ENCODE results near the gene TMEM164.

Gene TMEM164

GRCh38 chrX:109990582-109991276, 12.2 kb upstream of the TMEM164 start:
- Histone ChIP-seq H3K4me3 (ENCODE audit: low read length) (no peak overlapping the region), H3K9ac (ENCODE audit: low read length) (no peak overlapping the region), H3K4me1 (ENCODE audit: control insufficient read depth, insufficient read depth, low read length) (no peaks in the 10 kb centered on the region), H3K9me3 (ENCODE audit: control insufficient read depth, low read length) (no peaks in the 10 kb centered on the region), H3K36me3 (ENCODE audit: control insufficient read depth, insufficient read depth, low read length) (no peaks in the 10 kb centered on the region), H3K27me3 (ENCODE audit: control insufficient read depth, insufficient read depth, low read length) (no peaks in the 10 kb centered on the region)

GRCh38 chrX:109992203-109992602, 10.7 kb upstream of the TMEM164 start:
- H3K4me1 ChIP-seq (ENCODE audit: control insufficient read depth, insufficient read depth, low read length) = no peaks in the 10 kb centered on the region
- H3K9me3 ChIP-seq (ENCODE audit: control insufficient read depth, low read length) = no peaks in the 10 kb centered on the region
- H3K36me3 ChIP-seq (ENCODE audit: control insufficient read depth, insufficient read depth, low read length) = no peaks in the 10 kb centered on the region
- H3K27me3 ChIP-seq (ENCODE audit: control insufficient read depth, insufficient read depth, low read length) = no peaks in the 10 kb centered on the region
- H3K9ac ChIP-seq (ENCODE audit: low read length) = no peak overlapping the region
- no peak overlapping the region for H3K4me3 ChIP-seq (ENCODE audit: low read length)

- no peaks in the 10 kb centered on the region for H3K27me3 ChIP-seq (ENCODE audit: control insufficient read depth, insufficient read depth, low read length)
- H3K36me3 ChIP-seq (ENCODE audit: control insufficient read depth, insufficient read depth, low read length) = no peaks in the 10 kb centered on the region
- H3K9ac ChIP-seq (ENCODE audit: low read length) = no peak overlapping the region
- H3K4me3 ChIP-seq (ENCODE audit: low read length) = no peak overlapping the region
- H3K9me3 ChIP-seq (ENCODE audit: control insufficient read depth, low read length) = no peaks in the 10 kb centered on the region
- no peaks in the 10 kb centered on the region for H3K4me1 ChIP-seq (ENCODE audit: control insufficient read depth, insufficient read depth, low read length)
These were observed 7.8 kb upstream of the TMEM164 start for GRCh38 chrX:109995155-109995554.

GRCh38 chrX:109997786-109998452, 5.0 kb upstream of the TMEM164 start:
- Histone ChIP-seq H3K4me3 (ENCODE audit: low read length) (no peak overlapping the region), H3K4me1 (ENCODE audit: control insufficient read depth, insufficient read depth, low read length) (peaks cover 4% of the 10 kb centered on the region), H3K36me3 (ENCODE audit: control insufficient read depth, insufficient read depth, low read length) (no peaks in the 10 kb centered on the region), H3K27me3 (ENCODE audit: control insufficient read depth, insufficient read depth, low read length) (no peaks in the 10 kb centered on the region), H3K9ac (ENCODE audit: low read length) (no peak overlapping the region), H3K9me3 (ENCODE audit: control insufficient read depth, low read length) (no peaks in the 10 kb centered on the region)

GRCh38 chrX:110000000-110000399, 2.9 kb upstream of the TMEM164 start:
- Histone ChIP-seq H3K9ac (ENCODE audit: low read length) (no peak overlapping the region), H3K27me3 (ENCODE audit: control insufficient read depth, insufficient read depth, low read length) (no peaks in the 10 kb centered on the region), H3K4me1 (ENCODE audit: control insufficient read depth, insufficient read depth, low read length) (peaks cover 13% of the 10 kb centered on the region), H3K9me3 (ENCODE audit: control insufficient read depth, low read length) (no peaks in the 10 kb centered on the region), H3K36me3 (ENCODE audit: control insufficient read depth, insufficient read depth, low read length) (no peaks in the 10 kb centered on the region), H3K4me3 (ENCODE audit: low read length) (no peak overlapping the region)

GRCh38 chrX:110000847-110001713, 1.8 kb upstream of the TMEM164 start:
- Histone ChIP-seq H3K9me3 (ENCODE audit: control insufficient read depth, low read length) (no peaks in the 10 kb centered on the region), H3K9ac (ENCODE audit: low read length) (no peak overlapping the region), H3K4me3 (ENCODE audit: low read length) (no peak overlapping the region), H3K27me3 (ENCODE audit: control insufficient read depth, insufficient read depth, low read length) (no peaks in the 10 kb centered on the region), H3K4me1 (ENCODE audit: control insufficient read depth, insufficient read depth, low read length) (peaks cover 16% of the 10 kb centered on the region), H3K36me3 (ENCODE audit: control insufficient read depth, insufficient read depth, low read length) (no peaks in the 10 kb centered on the region)

GRCh38 chrX:110001740-110002299, 1.1 kb upstream of the TMEM164 start:
- peaks cover 16% of the 10 kb centered on the region for H3K4me1 ChIP-seq (ENCODE audit: control insufficient read depth, insufficient read depth, low read length)
- H3K36me3 ChIP-seq (ENCODE audit: control insufficient read depth, insufficient read depth, low read length) = no peaks in the 10 kb centered on the region
- no peak overlapping the region for H3K4me3 ChIP-seq (ENCODE audit: low read length)
- H3K27me3 ChIP-seq (ENCODE audit: control insufficient read depth, insufficient read depth, low read length) = no peaks in the 10 kb centered on the region
- H3K9ac ChIP-seq (ENCODE audit: low read length) = peak overlapping the region; percentile 64
- H3K9me3 ChIP-seq (ENCODE audit: control insufficient read depth, low read length) = no peaks in the 10 kb centered on the region

GRCh38 chrX:110003167-110004156, 548 bp downstream of the TMEM164 start:
- Histone ChIP-seq H3K4me1 (ENCODE audit: control insufficient read depth, insufficient read depth, low read length) (peaks cover 16% of the 10 kb centered on the region), H3K4me3 (ENCODE audit: low read length) (peak overlapping the region; percentile 38), H3K27me3 (ENCODE audit: control insufficient read depth, insufficient read depth, low read length) (no peaks in the 10 kb centered on the region)

GRCh38 chrX:110004215-110004614, 1.3 kb downstream of the TMEM164 start:
- H3K9ac ChIP-seq (ENCODE audit: low read length) = peak overlapping the region; percentile 72
- peaks cover 16% of the 10 kb centered on the region for H3K4me1 ChIP-seq (ENCODE audit: control insufficient read depth, insufficient read depth, low read length)
- H3K27me3 ChIP-seq (ENCODE audit: control insufficient read depth, insufficient read depth, low read length) = no peaks in the 10 kb centered on the region
- H3K36me3 ChIP-seq (ENCODE audit: control insufficient read depth, insufficient read depth, low read length) = no peaks in the 10 kb centered on the region
- no peaks in the 10 kb centered on the region for H3K9me3 ChIP-seq (ENCODE audit: control insufficient read depth, low read length)
- no peak overlapping the region for H3K4me3 ChIP-seq (ENCODE audit: low read length)

More at GRCh38 chrX:110003167-110004156, 548 bp downstream of the TMEM164 start:
- Histone ChIP-seq H3K9ac (ENCODE audit: low read length) (peak overlapping the region; percentile 72), H3K9me3 (ENCODE audit: control insufficient read depth, low read length) (no peaks in the 10 kb centered on the region), H3K36me3 (ENCODE audit: control insufficient read depth, insufficient read depth, low read length) (no peaks in the 10 kb centered on the region)

GRCh38 chrX:110004731-110005369, 1.9 kb downstream of the TMEM164 start:
- no peaks in the 10 kb centered on the region for H3K36me3 ChIP-seq (ENCODE audit: control insufficient read depth, insufficient read depth, low read length)
- H3K9me3 ChIP-seq (ENCODE audit: control insufficient read depth, low read length) = no peaks in the 10 kb centered on the region
- H3K27me3 ChIP-seq (ENCODE audit: control insufficient read depth, insufficient read depth, low read length) = no peaks in the 10 kb centered on the region
- H3K4me3 ChIP-seq (ENCODE audit: low read length) = no peak overlapping the region
- H3K9ac ChIP-seq (ENCODE audit: low read length) = no peak overlapping the region
- peaks cover 16% of the 10 kb centered on the region for H3K4me1 ChIP-seq (ENCODE audit: control insufficient read depth, insufficient read depth, low read length)

- H3K9me3 ChIP-seq (ENCODE audit: control insufficient read depth, low read length) = no peaks in the 10 kb centered on the region
These were observed 3.2 kb downstream of the TMEM164 start for GRCh38 chrX:110006161-110006560.

More at GRCh38 chrX:110006161-110006560, 3.2 kb downstream of the TMEM164 start:
- H3K4me1 ChIP-seq (ENCODE audit: control insufficient read depth, insufficient read depth, low read length) = peaks cover 16% of the 10 kb centered on the region
- H3K36me3 ChIP-seq (ENCODE audit: control insufficient read depth, insufficient read depth, low read length) = no peaks in the 10 kb centered on the region
- no peak overlapping the region for H3K9ac ChIP-seq (ENCODE audit: low read length)
- no peaks in the 10 kb centered on the region for H3K27me3 ChIP-seq (ENCODE audit: control insufficient read depth, insufficient read depth, low read length)
- H3K4me3 ChIP-seq (ENCODE audit: low read length) = no peak overlapping the region

All from mucosa of stomach (tissue), 1 donor.